HG02938 (cell line): ENCODE data around the gene MEF2B.
"Not testable (repeated sequence)": the region's sequence is repeated elsewhere in the genome, so short reads cannot be mapped to it uniquely, and the experiment has no call there.

Source experiments
- ATAC-seq: cut with Tn5 transposase; IDR thresholded peaks from one replicate; pipeline ENCODE4 v1.9.1; 2021; ENCODE audit warnings: mild to moderate bottlenecking, moderate library complexity; ENCODE audit not compliant: unreplicated experiment

Gene MEF2B

DNA sequence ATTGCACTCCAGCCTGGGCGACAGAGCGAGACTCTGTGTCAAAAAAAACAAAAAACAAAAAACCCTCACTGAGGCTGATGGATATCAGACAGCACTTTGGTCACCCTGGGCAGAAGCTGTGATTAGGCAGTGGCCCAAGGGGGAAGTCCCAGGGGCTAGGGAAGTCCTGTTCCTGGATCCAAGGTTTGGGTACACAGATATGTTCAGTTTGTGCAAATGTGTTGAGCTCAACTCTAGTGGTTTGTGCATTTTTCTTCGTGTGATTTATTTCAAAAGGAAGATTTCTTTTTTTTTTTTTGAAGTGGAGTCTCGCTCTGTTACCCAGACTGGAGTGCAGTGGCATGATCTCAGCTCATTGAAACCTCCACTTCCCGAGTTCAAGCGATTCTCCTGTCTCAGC is 12.3 kb downstream of the MEF2B start:
- ATAC-seq = no peak

DNA sequence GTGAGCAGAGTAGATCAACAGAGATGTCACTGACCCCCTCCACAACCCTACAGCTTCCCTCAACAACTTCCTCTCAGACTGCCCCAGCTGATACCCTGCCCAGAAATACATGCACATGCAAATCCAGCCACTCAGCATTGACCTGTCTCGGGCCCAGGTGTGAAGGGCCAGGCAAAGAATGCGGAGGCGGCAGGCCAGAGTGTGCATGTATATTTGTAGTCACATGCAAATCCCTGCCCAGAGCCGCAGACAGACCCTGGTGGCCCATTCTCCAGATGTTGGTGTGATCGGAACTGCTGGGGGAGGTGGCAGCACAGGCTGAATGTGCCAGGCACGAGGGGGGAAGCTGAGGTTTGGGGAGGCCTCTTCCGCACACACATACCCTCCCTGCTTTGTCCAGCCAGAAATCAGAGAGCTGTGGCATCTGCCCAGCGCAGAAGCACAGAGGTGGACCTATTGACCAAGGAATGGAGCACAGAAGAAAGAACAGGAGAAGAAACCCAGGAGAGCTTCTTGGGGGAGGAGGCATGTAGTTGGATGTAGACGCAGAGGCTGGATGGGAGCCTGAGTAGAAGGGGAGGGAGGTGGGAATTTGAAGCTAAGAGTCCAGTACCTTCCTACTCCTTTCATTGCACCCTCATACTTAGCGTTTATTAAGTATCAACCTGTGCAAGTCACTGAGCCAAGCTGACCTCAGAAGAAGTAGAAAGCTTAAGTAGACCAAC is 14.4 kb downstream of the MEF2B start:
- peak; percentile 59 for ATAC-seq

DNA sequence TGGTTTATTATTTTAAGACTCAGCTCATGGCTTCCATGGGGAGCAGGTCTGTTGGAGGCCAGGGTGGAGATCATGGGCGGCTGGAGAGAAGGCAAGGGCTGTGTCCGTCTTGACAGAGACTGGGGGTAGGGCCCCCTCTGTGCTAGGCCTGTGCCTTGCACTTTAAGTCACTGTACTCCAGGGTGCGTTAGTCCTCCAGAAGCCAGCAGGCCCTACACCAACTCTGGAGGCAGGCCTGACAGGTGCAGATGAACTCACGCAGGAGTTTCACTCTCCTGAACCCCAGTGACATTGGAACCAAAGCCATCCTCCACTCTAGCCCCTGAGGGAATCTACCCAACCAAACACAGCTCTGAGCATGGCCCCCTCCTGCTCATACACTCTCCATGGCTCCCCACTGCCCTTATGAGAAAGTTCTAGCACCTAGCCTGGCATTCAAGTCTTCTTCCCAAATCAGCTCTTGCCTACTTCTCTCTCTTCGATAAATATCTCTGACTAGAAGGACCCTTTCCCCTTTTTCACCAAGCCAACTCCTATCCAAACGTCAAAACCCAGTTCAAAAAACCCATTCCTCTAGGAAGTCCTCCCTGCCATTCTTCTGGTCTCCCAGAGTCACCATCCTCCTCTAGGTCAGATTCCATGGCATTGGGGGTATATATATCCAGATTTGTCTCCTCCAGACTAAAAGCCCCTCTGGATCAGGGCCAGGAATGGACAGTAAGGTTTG is 15.1 kb downstream of the MEF2B start:
- no peak for ATAC-seq

DNA sequence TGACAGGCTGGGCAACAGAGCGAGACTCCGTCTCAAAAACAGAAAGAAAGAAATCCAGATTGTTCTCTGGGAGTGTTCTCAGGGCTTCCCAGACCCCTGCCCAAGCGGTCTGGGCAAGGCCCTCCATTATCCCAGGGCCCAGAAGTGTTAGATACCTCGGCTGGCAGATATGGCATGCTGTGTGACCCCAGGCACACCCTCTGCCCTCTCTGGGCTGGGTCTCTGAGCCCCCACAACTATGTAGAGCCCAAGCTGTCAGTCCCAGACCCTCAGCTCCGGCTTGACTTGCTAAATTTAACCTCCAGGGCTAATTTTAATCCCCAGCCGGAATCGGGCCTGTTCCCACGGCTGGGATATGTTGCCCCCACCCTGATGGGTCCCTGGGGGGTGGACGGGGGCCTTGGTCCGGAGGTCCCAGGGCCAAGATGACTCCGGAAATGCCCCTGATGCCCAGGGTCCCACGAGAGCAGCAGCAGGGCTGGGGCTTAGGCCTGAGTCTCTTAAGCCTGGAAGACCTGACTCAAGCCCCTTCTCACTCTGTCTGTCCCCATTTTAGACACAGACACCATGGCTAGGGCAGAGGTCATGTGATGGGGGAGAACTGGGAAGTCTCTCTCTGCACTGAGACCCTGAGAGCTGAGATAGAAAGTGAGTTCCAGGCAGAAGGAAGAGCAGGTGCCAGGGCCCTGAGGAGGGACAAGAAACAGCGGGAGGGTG is 17.2 kb downstream of the MEF2B start:
- no peak for ATAC-seq

DNA sequence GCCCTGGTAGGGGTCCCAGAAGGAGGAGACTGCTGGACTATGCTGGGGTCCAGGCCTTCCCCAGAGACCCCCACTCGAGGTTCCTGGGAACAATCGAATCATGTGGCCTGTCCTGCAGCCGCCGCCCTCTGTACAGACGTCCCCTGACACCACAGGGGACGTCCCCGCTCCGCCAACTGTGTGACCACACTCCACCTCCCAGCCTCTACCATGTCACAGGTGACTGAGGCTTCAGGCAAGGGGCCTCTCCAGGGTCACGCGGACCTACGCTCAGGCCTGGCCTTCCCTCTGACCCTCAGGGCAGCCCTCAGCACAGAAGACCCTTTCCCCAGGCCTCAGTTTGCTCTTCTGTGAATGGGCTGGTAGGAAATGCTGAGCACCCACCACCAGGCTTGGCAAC is 18.6 kb downstream of the MEF2B start:
- no peak for ATAC-seq

DNA sequence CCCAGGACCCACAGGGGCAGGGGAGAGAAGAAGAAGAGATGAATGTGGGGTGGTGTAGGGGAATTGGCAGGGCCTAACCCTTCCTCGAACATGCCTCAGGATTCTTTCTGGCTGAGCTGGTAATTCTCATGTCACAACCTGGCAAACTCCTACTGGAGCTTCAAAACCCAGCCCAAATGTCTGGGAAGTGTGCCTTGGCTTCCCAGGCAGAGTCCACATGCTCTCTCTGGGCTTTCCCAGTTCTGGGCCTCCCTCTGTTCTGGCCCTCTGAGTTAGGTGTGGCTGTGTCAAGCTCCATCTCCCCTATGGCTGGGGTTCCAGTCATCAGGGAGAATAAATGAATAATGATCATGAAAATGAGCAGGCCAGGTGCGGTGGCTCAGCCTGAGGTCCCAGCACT is 20.6 kb downstream of the MEF2B start:
- no peak for ATAC-seq

DNA sequence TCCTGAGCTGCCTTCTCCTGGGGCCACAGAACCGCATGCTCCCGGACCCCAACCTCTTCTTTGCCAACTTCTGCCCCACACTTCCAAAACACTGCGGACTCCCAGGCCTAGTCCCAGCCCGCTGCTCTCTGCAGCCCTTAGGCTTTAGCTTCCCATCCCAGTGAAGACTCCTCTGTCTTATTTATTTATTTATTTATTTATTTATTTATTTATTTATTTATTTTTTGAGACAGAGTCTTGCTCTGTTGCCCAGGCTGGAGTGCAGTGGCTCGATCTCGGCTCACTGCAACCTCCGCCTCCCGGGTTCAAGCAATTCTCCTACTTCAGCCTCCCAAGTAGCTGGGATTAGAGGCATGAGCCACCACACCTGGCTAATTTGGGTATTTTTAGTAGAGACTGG is 21.6 kb downstream of the MEF2B start:
- ATAC-seq = not testable (repeated sequence)

DNA sequence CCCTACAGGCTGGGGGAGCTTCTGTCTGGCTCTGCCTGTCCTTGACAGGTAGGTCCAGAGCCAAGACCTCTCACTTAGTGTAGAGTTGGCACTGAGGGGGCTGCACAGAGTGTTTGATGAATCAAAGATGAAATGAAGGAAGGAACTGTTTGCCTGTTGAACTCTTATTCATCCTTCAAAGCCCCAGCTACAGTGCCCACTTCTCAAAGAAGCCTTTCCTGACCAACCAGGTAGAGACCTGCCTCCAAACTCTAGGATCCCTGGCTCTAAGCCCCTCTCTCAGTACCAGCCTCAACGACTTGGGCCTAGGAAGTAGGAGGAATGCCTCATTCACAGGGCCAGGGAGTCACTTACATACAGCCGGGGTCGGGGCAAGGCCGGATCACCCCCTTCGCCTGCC is 22.7 kb downstream of the MEF2B start:
- ATAC-seq = no peak

DNA sequence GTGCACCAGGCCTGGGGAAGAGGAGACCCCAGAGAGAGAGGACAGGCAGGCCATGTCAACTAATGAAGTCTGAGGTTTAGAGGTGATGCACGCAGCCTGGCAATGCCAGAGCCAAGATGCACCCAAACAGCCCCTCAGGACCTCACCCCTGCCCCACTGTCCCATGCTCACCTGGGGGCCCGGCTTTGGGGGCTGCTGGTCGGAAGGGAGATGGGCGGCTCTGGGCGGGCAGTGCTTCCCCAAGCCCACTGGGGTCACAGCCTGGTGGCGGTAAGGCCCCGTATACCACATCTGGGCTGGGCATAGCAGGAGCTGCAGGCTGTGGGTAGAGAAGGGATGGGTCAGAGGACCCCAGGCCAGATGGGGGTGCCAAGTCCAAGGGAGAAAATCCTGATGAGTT is 23.2 kb downstream of the MEF2B start:
- ATAC-seq = no peak

DNA sequence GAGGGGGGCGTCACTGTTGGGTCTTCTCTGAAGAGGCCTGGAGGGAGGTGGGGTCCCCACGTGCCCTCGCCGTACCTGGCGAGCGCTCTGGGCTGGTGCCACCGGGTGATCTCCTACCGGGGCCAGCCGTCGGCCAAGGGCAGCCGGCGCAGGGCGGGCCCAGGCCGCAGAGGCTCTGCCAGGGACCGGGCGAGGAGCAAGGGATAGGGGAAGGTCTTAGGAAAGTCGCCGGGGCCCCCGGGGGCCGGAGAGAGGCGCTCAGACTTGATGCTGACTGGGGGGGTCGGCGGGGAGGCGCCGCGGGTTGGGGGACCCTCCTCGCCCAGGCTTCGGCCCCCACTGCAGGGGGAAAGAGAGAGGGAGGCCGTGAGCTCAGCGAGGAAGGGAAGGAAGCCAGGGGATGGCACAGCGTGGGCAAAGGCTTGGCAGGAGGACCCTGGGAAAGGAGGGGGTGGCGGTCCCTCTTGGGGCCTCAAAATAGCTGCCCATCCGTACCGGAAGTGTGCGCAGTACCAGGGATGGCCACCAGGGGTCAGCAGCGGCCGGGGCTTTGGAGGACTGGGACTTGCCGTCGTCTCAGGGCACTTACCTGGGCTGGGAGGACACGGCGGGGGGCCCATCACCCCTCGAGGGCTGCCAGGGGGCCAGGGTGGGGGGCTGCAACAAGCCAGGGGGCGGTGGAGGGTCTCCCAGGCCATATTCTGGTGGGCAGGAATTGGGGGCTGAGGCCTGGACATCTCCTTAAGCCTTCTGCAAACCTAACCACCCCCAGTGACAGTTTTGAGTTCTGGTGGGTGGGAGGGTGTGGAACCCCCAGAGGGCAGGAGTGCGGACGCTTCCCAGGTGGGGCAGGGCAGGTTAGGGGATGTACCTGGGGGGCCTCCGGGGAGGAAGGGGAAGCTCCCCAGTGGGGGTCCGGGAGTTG is 24.1 kb downstream of the MEF2B start:
- no peak for ATAC-seq

DNA sequence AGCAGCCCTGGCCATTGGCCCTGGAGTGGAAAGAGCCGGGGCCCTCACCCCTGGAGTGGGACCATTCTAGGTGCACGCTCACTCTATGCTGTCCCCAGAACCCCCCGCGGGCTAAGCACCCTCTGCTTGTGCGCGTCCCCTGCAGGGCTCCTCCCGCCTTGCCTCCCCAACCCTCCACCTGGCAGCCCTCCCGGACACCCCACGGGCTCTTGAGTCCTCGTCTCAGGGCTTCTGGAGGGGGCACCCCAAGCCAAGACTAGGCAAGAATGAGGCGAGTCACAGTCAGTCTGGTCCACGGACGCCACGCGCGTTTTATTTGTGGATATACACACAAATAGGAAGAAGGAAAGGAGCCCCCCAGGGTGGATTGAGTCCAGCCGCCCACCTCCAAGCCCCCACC is 24.8 kb downstream of the MEF2B start:
- no peak for ATAC-seq

DNA sequence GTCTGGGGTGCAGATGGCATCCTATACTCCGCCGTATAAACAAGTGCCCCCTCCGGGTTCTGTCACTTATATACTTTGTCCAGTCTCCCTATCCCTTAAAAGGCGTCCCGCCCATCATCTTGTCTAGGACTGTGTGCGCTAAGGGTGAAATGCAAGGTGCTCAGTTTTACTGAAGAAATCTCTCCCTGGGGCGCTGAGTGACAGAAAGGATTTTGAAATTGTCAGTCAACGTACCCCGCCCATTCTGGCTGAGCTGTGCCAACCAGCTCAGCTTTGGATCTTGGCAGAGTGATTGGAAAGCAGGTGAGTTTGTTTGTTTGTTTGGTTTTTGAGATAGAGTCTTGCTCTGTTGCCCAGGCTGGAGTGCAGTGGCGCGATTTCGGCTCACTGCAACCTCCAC is 27.7 kb downstream of the MEF2B start:
- no peak for ATAC-seq

DNA sequence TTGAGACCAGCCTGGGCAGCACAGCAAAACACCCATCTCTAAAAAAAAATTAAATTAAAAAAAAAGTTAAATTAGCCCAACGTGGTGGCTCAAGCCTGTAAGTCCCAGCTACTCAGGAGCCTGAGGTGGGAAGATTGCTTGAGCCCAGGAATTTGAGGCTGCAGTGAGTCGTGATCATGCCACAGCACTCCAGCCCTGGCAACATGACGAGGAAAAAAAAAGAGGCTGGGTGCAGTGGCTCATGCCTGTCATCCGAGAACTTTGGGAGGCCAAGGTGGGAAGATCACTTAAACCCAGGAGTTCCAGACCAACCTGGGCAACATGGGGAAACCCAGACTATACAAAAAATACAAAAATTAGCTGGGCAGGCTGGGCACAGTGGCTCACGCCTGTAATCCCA is 29.6 kb downstream of the MEF2B start:
- ATAC-seq = no peak

DNA sequence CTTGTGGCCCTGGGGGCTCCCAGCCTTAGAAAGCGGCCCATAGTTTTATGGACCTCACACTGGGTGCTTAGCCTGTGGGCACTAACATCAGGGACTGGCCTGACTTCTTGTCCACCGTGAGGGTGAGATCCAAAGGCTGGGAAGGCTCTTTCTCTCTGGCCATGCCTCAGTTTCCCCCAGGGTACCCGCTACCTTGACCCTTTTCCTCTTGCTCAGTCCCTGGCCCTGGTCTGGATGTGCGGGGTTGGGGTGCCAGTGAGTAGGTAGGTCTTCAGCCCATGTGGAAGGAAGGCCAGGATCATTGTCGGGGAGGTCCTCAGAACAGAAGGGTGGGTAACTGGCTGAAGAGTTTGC is 30.2 kb downstream of the MEF2B start:
- no peak for ATAC-seq

DNA sequence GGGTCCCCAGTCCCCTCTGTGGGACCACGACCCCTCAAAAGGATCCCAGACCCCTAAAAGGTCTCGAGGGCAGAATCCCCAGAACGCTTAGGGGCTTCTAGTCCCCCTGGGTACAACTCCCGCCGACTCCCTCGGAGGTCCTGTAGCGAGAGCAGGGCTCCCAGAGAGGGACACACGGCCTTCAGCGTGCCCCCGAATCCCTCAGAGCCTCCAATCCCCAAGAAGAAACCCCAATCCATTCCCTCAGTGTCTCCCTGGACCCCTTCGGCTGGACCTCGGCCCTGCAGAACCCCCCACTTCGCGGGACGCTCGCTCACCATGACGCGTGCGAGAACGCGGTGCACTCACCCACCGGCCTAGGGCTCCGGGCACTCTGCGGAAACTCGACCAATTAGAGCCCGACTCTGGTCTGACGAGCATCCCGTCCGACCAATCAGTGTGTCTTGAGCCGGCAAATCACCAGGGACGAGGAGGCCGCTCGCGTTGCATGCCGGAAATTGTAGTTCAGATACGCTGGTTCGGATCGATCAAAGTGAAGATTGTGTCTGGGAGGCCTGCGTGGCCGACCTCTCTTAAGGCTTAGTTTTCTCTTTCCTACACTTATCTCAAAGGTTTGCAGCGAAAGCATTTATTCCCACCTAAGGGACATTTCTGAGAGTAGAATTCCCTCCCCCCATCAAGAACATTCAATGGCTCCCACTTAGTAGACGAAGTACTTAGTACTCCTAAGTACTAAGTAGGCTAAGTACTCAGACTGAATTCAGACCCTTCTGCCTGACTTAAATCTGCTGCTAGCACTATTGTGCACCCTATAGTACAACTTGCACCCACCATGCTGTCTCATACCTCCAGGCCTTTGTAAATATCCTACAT is 31.7 kb downstream of the MEF2B start, which contains the start of gene TMEM161A:
TSS of gene TMEM161A (minus strand) at position 370 of the 873 bp plus-strand sequence. CDS start at position 320, 50 bp downstream.
- peak; percentile 97 for ATAC-seq

DNA sequence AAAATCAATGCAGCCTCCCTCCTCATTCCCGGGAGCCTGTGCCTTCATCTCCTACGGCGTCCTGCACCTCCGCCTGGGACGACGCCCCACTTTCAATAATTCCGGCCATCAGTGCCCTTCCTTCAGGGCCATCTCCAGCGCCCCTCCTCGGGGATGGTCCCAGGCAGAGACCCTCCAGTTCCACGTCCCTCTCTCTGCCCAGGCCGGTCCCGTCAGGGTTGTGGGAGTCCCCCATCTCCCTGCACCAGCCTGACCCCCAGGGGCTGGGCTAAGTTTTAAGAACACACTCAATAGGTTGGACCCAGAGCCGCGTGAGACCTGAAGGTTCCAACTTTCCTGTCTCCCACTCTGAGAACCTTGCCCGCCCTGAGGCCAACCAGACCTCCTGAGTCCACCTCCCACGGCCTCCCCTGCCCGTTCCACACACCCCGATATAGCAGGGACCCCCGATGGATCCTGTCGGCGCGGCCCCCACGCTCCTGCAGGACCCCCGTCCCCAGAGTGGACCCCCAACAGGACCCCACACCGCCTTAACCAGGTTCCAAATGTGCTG is 32.4 kb downstream of the MEF2B start:
- no peak for ATAC-seq

DNA sequence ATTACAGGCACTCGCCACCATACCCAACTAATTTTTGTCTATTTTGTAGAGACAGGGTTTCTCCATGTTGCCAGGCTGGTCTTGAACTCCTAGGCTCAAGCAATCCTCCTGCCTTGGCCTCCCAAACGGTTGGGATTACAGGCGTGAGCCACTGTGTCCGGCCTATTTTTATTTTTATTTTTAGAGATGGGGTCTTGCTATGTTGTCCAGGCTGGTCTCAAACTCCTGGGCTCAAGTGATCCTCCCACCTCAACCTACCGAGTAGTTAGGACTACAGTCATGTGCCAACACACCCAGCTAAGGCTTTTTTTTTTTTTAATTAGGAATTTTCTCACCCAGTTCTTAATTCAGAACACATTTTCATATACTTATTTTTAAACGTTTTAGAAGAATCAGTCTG is 34.4 kb downstream of the MEF2B start:
- ATAC-seq = not testable (repeated sequence)

DNA sequence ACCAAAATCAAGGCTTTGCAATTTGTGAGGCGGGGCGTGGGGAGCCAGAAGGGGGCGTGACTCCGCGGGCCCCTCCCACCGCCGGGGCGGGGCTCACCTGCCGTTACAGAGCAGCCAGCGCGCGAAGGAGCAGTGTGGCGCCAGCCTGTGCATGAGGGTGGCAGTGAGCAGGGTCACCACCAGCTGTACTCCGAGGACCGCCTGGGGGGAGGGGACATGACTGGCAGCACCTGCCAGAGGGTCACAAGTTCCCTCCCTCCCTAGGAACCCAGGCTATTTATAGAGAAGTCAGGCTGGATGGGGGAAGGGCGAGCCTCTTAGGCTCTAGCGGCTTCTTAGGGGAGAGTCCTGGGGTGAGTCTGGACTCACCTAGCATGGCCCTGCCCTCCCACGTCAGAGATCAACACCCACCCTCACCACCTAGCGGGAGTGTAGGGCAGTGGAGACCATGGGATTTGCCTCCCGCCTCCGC is 35.3 kb downstream of the MEF2B start:
- no peak for ATAC-seq

DNA sequence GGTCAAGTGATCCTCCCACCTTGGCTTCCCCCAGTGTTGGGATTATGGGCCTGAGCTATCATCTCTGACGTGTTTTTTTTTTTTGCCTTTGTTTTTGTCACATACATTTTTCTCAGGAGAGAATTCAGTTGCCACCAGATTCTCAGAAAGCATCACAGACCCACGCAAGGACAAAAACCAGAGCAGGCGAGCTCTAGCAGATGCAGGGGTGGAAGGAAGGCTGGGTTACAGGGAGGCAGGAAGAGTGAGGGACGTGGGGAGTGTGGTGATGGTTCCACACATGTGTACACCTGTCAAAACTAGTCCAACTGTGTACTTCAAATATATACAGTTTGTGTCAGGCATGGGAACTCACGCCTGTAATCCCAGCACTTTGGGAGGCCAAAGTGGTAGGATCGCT is 36.1 kb downstream of the MEF2B start:
- ATAC-seq = no peak
